Measurements from ENCODE around the gene GRIK4. TPM values are rescaled to one million over a fixed set of nuclear protein-coding genes. Genes with fewer than 3 reads are reported as not detected.

The GRIK4 gene
- total and polyA plus RNA-seq, 2 experiments from 2014 or later = 0.28 to 0.45 TPM

DNA sequence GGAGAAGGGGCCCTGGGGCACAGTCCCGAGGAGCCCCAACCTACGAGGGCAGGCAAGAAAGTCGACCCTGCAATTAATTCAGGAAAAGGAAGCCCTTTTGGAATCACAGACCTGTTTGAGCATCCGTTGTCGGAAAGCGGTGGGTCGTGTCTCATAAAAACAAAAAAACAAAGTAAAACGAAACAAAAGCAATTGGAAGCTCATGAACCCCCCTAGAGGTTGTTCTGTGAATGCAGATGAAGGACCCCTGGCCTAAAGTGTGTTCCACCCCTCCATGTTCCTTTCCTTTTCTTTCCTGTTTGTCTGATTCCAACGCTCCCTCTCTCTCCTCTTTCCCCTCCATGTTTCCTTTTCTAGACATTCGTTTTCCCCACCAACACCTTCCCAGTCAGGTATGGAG, 203.7 kb downstream of the GRIK4 start:
- Histone ChIP-seq H3K4me3 (no peak overlapping the region), H3K9me3 (ENCODE audit: low read depth) (no peaks in the 10 kb centered on the region), H3K27ac (no peak overlapping the region), H3K27me3 (peaks cover 4% of the 10 kb centered on the region), H3K36me3 (no peaks in the 10 kb centered on the region), H3K4me1 (ENCODE audit: low read depth) (peaks cover 3% of the 10 kb centered on the region)
- DNase-seq (ENCODE audit: low read depth in 1 of 2, low spot score in 1 of 2) = peak in 1 of 2 donors; percentile 21
- TF ChIP-seq, protein P1, sequence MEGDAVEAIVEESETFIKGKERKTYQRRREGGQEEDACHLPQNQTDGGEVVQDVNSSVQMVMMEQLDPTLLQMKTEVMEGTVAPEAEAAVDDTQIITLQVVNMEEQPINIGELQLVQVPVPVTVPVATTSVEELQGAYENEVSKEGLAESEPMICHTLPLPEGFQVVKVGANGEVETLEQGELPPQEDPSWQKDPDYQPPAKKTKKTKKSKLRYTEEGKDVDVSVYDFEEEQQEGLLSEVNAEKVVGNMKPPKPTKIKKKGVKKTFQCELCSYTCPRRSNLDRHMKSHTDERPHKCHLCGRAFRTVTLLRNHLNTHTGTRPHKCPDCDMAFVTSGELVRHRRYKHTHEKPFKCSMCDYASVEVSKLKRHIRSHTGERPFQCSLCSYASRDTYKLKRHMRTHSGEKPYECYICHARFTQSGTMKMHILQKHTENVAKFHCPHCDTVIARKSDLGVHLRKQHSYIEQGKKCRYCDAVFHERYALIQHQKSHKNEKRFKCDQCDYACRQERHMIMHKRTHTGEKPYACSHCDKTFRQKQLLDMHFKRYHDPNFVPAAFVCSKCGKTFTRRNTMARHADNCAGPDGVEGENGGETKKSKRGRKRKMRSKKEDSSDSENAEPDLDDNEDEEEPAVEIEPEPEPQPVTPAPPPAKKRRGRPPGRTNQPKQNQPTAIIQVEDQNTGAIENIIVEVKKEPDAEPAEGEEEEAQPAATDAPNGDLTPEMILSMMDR (IDR thresholded peaks at IDR 0.05; ENCODE audit: low read depth, low read length) = peak; percentile 56

DNA sequence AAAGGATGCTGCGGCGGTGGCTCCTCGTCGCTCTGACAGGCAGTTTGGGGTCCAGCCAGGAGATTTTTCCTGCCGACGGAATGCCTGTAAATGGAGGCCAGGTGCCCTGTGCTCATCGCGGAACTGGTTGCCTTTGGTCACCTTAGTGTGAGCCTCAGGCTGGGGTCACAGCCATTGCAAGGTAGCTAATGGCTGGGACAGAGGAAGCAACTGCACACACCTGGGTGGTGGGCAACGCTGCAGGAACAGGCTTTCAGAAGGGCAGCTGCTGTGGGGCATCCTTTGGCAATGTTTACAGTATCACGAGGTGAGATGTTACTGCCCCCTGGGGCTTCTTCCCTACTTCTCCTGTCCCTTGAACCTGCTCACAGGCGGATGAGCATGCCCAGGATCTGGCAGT, 205.5 kb downstream of the GRIK4 start:
- no peak overlapping the region for H3K27ac ChIP-seq
- H3K4me3 ChIP-seq = no peak overlapping the region
- H3K4me1 ChIP-seq (ENCODE audit: low read depth) = peaks cover 3% of the 10 kb centered on the region
- peaks cover 4% of the 10 kb centered on the region for H3K27me3 ChIP-seq
- TF ChIP-seq, protein P1 (IDR thresholded peaks at IDR 0.05; ENCODE audit: low read depth, low read length) = no peak
- DNase-seq (ENCODE audit: low read depth in 1 of 2, low spot score in 1 of 2) = no peak
- no peaks in the 10 kb centered on the region for H3K9me3 ChIP-seq (ENCODE audit: low read depth)
- H3K36me3 ChIP-seq = no peaks in the 10 kb centered on the region

- TF ChIP-seq, protein P1 (IDR thresholded peaks at IDR 0.05; ENCODE audit: low read depth, low read length) = no peak
- no peak for DNase-seq (ENCODE audit: low read depth in 1 of 2, low spot score in 1 of 2)
- H3K4me3 ChIP-seq = no peak overlapping the region
Measured at GRCh38 chr11:120717623-120718022, 206.1 kb downstream of the GRIK4 start.

DNA sequence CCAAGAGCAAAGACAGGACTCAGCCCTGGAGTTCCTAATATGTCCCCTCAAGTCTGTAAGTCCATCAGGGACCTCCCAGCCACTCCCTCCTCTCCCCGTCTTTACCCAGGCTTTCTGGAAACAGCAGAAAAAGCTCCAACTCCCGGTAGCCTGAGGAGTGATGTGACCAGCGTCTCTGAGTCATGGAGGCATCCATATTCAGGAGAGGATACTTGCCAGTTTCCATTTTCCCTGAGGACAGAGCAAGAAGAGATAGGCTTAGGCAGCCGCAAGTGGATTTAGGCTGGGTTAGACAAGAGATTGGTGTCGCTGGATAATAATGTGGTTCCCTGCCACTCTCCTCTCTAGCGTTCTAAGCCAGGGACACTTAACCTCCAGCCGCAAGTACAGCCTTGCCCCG, 206.6 kb downstream of the GRIK4 start:
- no peak for DNase-seq (ENCODE audit: low read depth in 1 of 2, low spot score in 1 of 2)
- H3K4me3 ChIP-seq = no peak overlapping the region
- H3K27me3 ChIP-seq = peaks cover 4% of the 10 kb centered on the region
- no peaks in the 10 kb centered on the region for H3K9me3 ChIP-seq (ENCODE audit: low read depth)
- TF ChIP-seq, protein P1 (IDR thresholded peaks at IDR 0.05; ENCODE audit: low read depth, low read length) = no peak
- no peak overlapping the region for H3K27ac ChIP-seq
- H3K36me3 ChIP-seq = no peaks in the 10 kb centered on the region
- peaks cover 3% of the 10 kb centered on the region for H3K4me1 ChIP-seq (ENCODE audit: low read depth)

More at GRCh38 chr11:120717623-120718022, 206.1 kb downstream of the GRIK4 start:
- H3K27ac ChIP-seq = no peak overlapping the region
- H3K27me3 ChIP-seq = peaks cover 4% of the 10 kb centered on the region
- H3K9me3 ChIP-seq (ENCODE audit: low read depth) = no peaks in the 10 kb centered on the region
- peaks cover 3% of the 10 kb centered on the region for H3K4me1 ChIP-seq (ENCODE audit: low read depth)
- H3K36me3 ChIP-seq = no peaks in the 10 kb centered on the region

GRCh38 chr11:120719348-120719747, 207.8 kb downstream of the GRIK4 start:
- TF ChIP-seq, protein P1 (IDR thresholded peaks at IDR 0.05; ENCODE audit: low read depth, low read length) = no peak

DNA sequence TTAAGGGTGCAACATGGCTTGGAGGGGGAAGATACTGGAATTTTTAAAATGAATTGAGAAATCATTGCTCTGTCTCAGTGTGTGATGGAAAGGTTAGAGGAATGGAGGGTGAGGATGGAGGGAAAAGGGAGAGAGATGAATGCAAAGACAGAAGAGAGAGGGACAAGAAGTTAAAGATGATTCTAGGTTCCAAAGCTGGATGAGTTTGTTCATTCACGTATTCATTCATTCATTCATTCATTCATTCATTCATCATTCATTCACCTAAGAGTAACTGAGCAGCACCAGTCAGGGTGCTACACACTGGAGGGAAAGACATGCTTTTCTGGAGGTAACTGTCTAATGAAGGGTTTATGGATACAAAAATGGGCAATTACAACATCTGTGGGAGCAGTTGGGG, 209.2 kb downstream of the GRIK4 start:
- Histone ChIP-seq H3K4me3 (no peak overlapping the region), H3K36me3 (no peaks in the 10 kb centered on the region), H3K27me3 (no peaks in the 10 kb centered on the region), H3K4me1 (ENCODE audit: low read depth) (peaks cover 3% of the 10 kb centered on the region), H3K9me3 (ENCODE audit: low read depth) (no peaks in the 10 kb centered on the region), H3K27ac (no peak overlapping the region)
- DNase-seq (ENCODE audit: low read depth in 1 of 2, low spot score in 1 of 2) = no peak
- TF ChIP-seq, protein P1 (IDR thresholded peaks at IDR 0.05; ENCODE audit: low read depth, low read length) = no peak

More at GRCh38 chr11:120719348-120719747, 207.8 kb downstream of the GRIK4 start:
- H3K4me3 ChIP-seq = no peak overlapping the region
- H3K27ac ChIP-seq = no peak overlapping the region
- H3K27me3 ChIP-seq = no peaks in the 10 kb centered on the region
- DNase-seq (ENCODE audit: low read depth in 1 of 2, low spot score in 1 of 2) = peak in 1 of 2 donors; percentile 8
- H3K36me3 ChIP-seq = no peaks in the 10 kb centered on the region
- H3K4me1 ChIP-seq (ENCODE audit: low read depth) = peaks cover 3% of the 10 kb centered on the region
- no peaks in the 10 kb centered on the region for H3K9me3 ChIP-seq (ENCODE audit: low read depth)
